ENCODE results near the gene ITGA5.
A peak's percentile ranks its signal among the peaks of the same experiment; 100 is the strongest.

Gene ITGA5

DNA sequence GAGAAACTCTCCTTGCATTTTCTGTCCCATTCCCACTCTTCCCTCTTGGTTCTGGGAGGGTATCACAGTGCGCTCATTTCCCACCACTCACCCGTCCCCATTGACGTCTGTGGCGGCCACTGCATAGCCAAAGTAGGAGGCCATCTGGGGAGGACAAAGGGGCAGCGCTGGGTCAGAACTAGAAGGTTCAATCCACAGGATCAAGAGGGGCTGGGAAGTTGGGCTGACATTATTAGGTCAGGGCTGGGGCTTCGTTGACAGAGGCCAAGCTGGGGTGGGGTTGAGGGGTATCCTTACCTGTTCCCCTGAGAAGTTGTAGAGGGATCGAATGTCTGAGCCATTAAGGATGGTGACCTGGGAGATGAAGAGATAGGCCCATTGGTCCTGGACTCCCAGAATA lies 13.5 kb downstream of the ITGA5 start:
- Histone ChIP-seq H3K9me3 (ENCODE audit: control insufficient read depth, insufficient read depth, low read length) (no peaks in the 10 kb centered on the region), H4K20me1 (ENCODE audit: control insufficient read depth, insufficient read depth, low read depth, low read length) (no peaks in the 10 kb centered on the region), H3K9me2 (replicated peaks; ENCODE audit: control insufficient read depth, low read length) (no peaks in the 10 kb centered on the region), H3K4me2 (ENCODE audit: low read length) (no peak overlapping the region), H3K79me2 (ENCODE audit: control insufficient read depth, low read length) (no peaks in the 10 kb centered on the region), H3K36me3 (ENCODE audit: control insufficient read depth, low read length) (no peaks in the 10 kb centered on the region), H3K4me3 (ENCODE audit: low read length) (no peak overlapping the region), H3K4me1 (ENCODE audit: control insufficient read depth, low read length) (no peaks in the 10 kb centered on the region), H3K27ac (ENCODE audit: low read depth, low read length) (no peak overlapping the region), H3K27me3 (ENCODE audit: control insufficient read depth, low read length) (peaks cover 17% of the 10 kb centered on the region), H3F3A (ENCODE audit: control insufficient read depth, insufficient read depth) (no peaks in the 10 kb centered on the region)
- TF ChIP-seq CTCF (IDR thresholded peaks at IDR 0.05; ENCODE audit: low read depth, low read length, poor library complexity, severe bottlenecking) (no peak), EZH2phosphoT487 (IDR thresholded peaks at IDR 0.05; ENCODE audit: borderline replicate concordance, low read length) (no peak)

DNA sequence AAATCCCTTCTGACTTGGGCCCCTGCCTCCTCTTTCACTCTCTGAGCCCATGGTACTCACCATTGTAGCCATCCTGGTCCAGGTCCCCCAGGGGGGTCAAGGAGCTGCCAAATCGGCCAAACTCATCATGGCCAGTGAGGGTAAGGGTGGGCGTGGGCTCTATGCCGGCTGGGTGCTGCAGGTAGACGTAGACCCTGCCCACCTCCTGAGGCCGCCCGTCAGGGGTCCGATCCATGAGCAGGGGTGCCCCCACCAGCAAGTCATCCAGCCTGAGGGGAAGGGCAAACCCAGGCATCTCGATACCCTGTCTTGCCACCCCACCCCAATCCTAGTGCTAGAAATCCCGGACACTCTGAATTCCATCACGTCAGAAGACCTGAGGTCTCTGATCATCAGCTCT lies 14.0 kb downstream of the ITGA5 start:
- Histone ChIP-seq H3K9me3 (ENCODE audit: control insufficient read depth, insufficient read depth, low read length) (no peaks in the 10 kb centered on the region), H3K4me3 (ENCODE audit: low read length) (no peak overlapping the region), H3K27me3 (ENCODE audit: control insufficient read depth, low read length) (peaks cover 17% of the 10 kb centered on the region), H3K27ac (ENCODE audit: low read depth, low read length) (no peak overlapping the region), H3K36me3 (ENCODE audit: control insufficient read depth, low read length) (no peaks in the 10 kb centered on the region), H3K79me2 (ENCODE audit: control insufficient read depth, low read length) (no peaks in the 10 kb centered on the region), H3F3A (ENCODE audit: control insufficient read depth, insufficient read depth) (no peaks in the 10 kb centered on the region), H4K20me1 (ENCODE audit: control insufficient read depth, insufficient read depth, low read depth, low read length) (no peaks in the 10 kb centered on the region), H3K9me2 (replicated peaks; ENCODE audit: control insufficient read depth, low read length) (no peaks in the 10 kb centered on the region), H3K4me2 (ENCODE audit: low read length) (no peak overlapping the region), H3K4me1 (ENCODE audit: control insufficient read depth, low read length) (no peaks in the 10 kb centered on the region)
- no peak for TF ChIP-seq EZH2phosphoT487 (IDR thresholded peaks at IDR 0.05; ENCODE audit: borderline replicate concordance, low read length)
- TF ChIP-seq CTCF (IDR thresholded peaks at IDR 0.05; ENCODE audit: low read depth, low read length, poor library complexity, severe bottlenecking): no peak

DNA sequence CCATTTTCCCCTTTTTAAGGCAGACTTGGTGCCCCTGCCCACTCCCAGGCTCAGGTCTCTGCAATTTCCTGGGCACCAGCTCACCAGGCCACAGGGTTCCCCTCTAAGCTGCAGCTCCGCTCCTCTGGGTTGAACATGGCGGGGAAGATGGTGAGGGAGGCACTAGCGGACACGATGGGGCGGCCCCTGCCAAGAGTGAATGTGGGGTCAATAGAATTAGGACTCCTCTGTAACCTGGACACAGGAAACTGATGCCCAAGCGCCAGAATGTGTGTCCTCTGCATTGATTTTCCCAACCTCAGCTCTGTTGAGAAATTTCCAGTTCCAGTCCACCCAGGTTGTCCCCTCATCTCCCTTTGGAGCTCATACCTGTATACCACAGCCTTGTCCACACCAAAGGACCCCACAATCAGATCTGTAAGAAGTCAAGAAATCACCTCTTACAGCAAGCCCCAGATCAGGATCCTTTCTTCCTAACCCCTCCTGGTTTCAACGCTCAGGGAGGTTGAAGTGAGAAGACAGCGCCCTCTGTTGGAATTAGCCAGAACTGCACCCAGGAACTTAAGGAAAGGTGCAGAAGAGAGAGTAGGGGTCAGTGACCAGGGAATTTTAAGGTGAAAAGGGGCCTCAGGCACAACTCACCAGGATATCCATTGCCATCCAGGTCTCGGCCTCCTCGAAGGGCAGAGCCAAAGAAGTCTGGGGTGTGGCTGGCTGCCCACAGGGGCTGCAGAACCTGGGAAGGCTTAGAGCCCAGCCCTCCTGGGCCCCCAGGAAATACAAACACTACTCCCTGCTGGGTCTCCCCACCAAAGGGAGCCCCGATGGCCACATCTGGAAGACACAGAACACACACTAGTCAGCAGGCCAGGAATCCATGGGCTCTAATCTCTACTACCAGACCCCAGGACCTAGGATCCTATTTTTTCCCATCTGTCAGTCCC lies 14.7 kb downstream of the ITGA5 start:
- H3K27ac ChIP-seq (ENCODE audit: low read depth, low read length): no peak overlapping the region
- no peaks in the 10 kb centered on the region for H3K9me3 ChIP-seq (ENCODE audit: control insufficient read depth, insufficient read depth, low read length)
- no peaks in the 10 kb centered on the region for H3K9me2 ChIP-seq (replicated peaks; ENCODE audit: control insufficient read depth, low read length)
- no peaks in the 10 kb centered on the region for H4K20me1 ChIP-seq (ENCODE audit: control insufficient read depth, insufficient read depth, low read depth, low read length)
- H3K36me3 ChIP-seq (ENCODE audit: control insufficient read depth, low read length): no peaks in the 10 kb centered on the region
- no peaks in the 10 kb centered on the region for H3F3A ChIP-seq (ENCODE audit: control insufficient read depth, insufficient read depth)
- H3K4me1 ChIP-seq (ENCODE audit: control insufficient read depth, low read length): no peaks in the 10 kb centered on the region
- peaks cover 17% of the 10 kb centered on the region for H3K27me3 ChIP-seq (ENCODE audit: control insufficient read depth, low read length)
- H3K4me2 ChIP-seq (ENCODE audit: low read length): no peak overlapping the region
- no peaks in the 10 kb centered on the region for H3K79me2 ChIP-seq (ENCODE audit: control insufficient read depth, low read length)
- no peak overlapping the region for H3K4me3 ChIP-seq (ENCODE audit: low read length)
- TF ChIP-seq CTCF (IDR thresholded peaks at IDR 0.05; ENCODE audit: low read depth, low read length, poor library complexity, severe bottlenecking): peak; percentile 99
- no peak for TF ChIP-seq EZH2phosphoT487 (IDR thresholded peaks at IDR 0.05; ENCODE audit: borderline replicate concordance, low read length)
